WI38 (cell line): ENCODE data around the gene ARFIP1.

Experiments used
- H3K4me3 ChIP-seq: 2 replicates; pipeline ENCODE4 v1.5.1; 2011; ENCODE audit warnings: low read depth, mild to moderate bottlenecking, control low read depth, low read length
- CTCF ChIP-seq: IDR thresholded peaks from 2 replicates; pipeline ENCODE4 v1.5.1; 2012; ENCODE audit warnings: low read depth, mild to moderate bottlenecking, control low read depth, low read length

Gene ARFIP1

GRCh38 chr4:152786627-152787026 is 6.9 kb downstream of the ARFIP1 start:
- H3K4me3 ChIP-seq: no peak overlapping the region
- no peak for TF ChIP-seq CTCF

GRCh38 chr4:152795891-152796290 is 16.1 kb downstream of the ARFIP1 start:
- no peak for TF ChIP-seq CTCF
- H3K4me3 ChIP-seq: no peak overlapping the region

- H3K4me3 ChIP-seq: no peak overlapping the region
- TF ChIP-seq CTCF: no peak
Observed at GRCh38 chr4:152803541-152803940, 23.8 kb downstream of the ARFIP1 start.

GRCh38 chr4:152805071-152805650 is 25.4 kb downstream of the ARFIP1 start:
- no peak for TF ChIP-seq CTCF

GRCh38 chr4:152805818-152806217 is 26.1 kb downstream of the ARFIP1 start:
- TF ChIP-seq CTCF: no peak
- H3K4me3 ChIP-seq: no peak overlapping the region

More at GRCh38 chr4:152805071-152805650, 25.4 kb downstream of the ARFIP1 start:
- no peak overlapping the region for H3K4me3 ChIP-seq

GRCh38 chr4:152806501-152807125 is 26.9 kb downstream of the ARFIP1 start:
- TF ChIP-seq CTCF: no peak
- no peak overlapping the region for H3K4me3 ChIP-seq

- H3K4me3 ChIP-seq: no peak overlapping the region
- no peak for TF ChIP-seq CTCF
Observed at GRCh38 chr4:152807294-152807829, 27.6 kb downstream of the ARFIP1 start.
